ENCODE measurements around the gene TSPAN3. TPM values are rescaled to one million over a fixed set of nuclear protein-coding genes. Genes with fewer than 3 reads are reported as not detected.

Gene TSPAN3
- total RNA-seq, 3 donors from 2014 or later, result 148 to 398 (median 292) TPM

- no peak for TF ChIP-seq CTCF (IDR thresholded peaks at IDR 0.05)
- no peak for TF ChIP-seq POLR2A (IDR thresholded peaks at IDR 0.05)
- no peak for TF ChIP-seq POLR2AphosphoS5 (IDR thresholded peaks at IDR 0.05)
- Histone ChIP-seq H3K27me3 (no peaks in the 10 kb centered on the region), H3K36me3 (no peaks in the 10 kb centered on the region), H3K9me3 (no peaks in the 10 kb centered on the region), H3K4me3 (no peak overlapping the region), H3K27ac (no peak overlapping the region), H3K4me1 (no peaks in the 10 kb centered on the region)
- peak; percentile 8 to 46 for DNase-seq (ENCODE audit: low spot score in 2 of 2)
- intact Hi-C loops (cut with DNase I; ENCODE audit: low total_unique reads), result no loop called here
Measured at GRCh38 chr15:77032647-77033416, 38.1 kb downstream of the TSPAN3 start.

- Histone ChIP-seq H3K36me3 (no peaks in the 10 kb centered on the region), H3K27ac (no peak overlapping the region), H3K4me3 (no peak overlapping the region), H3K4me1 (no peaks in the 10 kb centered on the region), H3K27me3 (no peaks in the 10 kb centered on the region), H3K9me3 (no peaks in the 10 kb centered on the region)
- peak in 1 of 2 donors; percentile 36 for DNase-seq (ENCODE audit: low spot score in 2 of 2)
- TF ChIP-seq POLR2AphosphoS5 (IDR thresholded peaks at IDR 0.05) (no peak), POLR2A (IDR thresholded peaks at IDR 0.05) (no peak), CTCF (IDR thresholded peaks at IDR 0.05) (no peak)
- intact Hi-C loops (cut with DNase I; ENCODE audit: low total_unique reads), result no loop called here
Measured at GRCh38 chr15:77032052-77032646, 38.8 kb downstream of the TSPAN3 start.

GRCh38 chr15:77031376-77032050 lies 39.4 kb downstream of the TSPAN3 start:
- intact Hi-C loops (cut with DNase I; ENCODE audit: low total_unique reads), result loop anchor here (1.0 kb wide), 1 partner anchor 508 kb away; no protein-coding TSS in a partner anchor
- TF ChIP-seq POLR2A (IDR thresholded peaks at IDR 0.05) (no peak), CTCF (IDR thresholded peaks at IDR 0.05) (no peak), POLR2AphosphoS5 (IDR thresholded peaks at IDR 0.05) (no peak)
- peak in 1 of 2 donors; percentile 28 for DNase-seq (ENCODE audit: low spot score in 2 of 2)
- H3K4me3 ChIP-seq, result no peak overlapping the region
- H3K36me3 ChIP-seq, result no peaks in the 10 kb centered on the region
- H3K4me1 ChIP-seq, result no peaks in the 10 kb centered on the region
- no peaks in the 10 kb centered on the region for H3K9me3 ChIP-seq
- no peaks in the 10 kb centered on the region for H3K27me3 ChIP-seq
- no peak overlapping the region for H3K27ac ChIP-seq

GRCh38 chr15:77030928-77031375 lies 40.0 kb downstream of the TSPAN3 start:
- intact Hi-C loops (cut with DNase I; ENCODE audit: low total_unique reads), result loop anchor here (1.0 kb wide), 1 partner anchor 508 kb away; no protein-coding TSS in a partner anchor
- H3K9me3 ChIP-seq, result no peaks in the 10 kb centered on the region
- DNase-seq (ENCODE audit: low spot score in 2 of 2), result peak; percentile 15 to 39
- H3K36me3 ChIP-seq, result no peaks in the 10 kb centered on the region
- H3K4me3 ChIP-seq, result no peak overlapping the region
- no peak for TF ChIP-seq POLR2A (IDR thresholded peaks at IDR 0.05)
- TF ChIP-seq POLR2AphosphoS5 (IDR thresholded peaks at IDR 0.05), result no peak
- TF ChIP-seq CTCF (IDR thresholded peaks at IDR 0.05), result no peak
- no peaks in the 10 kb centered on the region for H3K27me3 ChIP-seq
- no peaks in the 10 kb centered on the region for H3K4me1 ChIP-seq
- no peak overlapping the region for H3K27ac ChIP-seq

Data from breast epithelium (tissue), 4 donors.